Gastroesophageal sphincter (tissue), 3 donors: Measurements from ENCODE around the gene ZNF331.

Source experiments
- CTCF ChIP-seq, 4 experiments: fragments of 200-600 bp in 2 of 4; fragments of 450-650 bp in 2 of 4; sonication (generic) in 1 of 4; IDR thresholded peaks; one replicate each; pipeline ENCODE4 v1.5.1; 2017 to 2019; ENCODE audit warnings: antibody characterized with exemption in 4 of 4, mild to moderate bottlenecking in 2 of 4, moderate library complexity in 2 of 4
- POLR2A ChIP-seq, 2 donors: fragments of 450-650 bp; IDR thresholded peaks; one replicate each; pipeline ENCODE4 v1.6.1; 2017; ENCODE audit warnings: antibody characterized with exemption in 2 of 2, mild to moderate bottlenecking in 2 of 2, moderate library complexity in 1 of 2

GRCh38 chr19:53580871-53581835 lies 43.2 kb downstream of the ZNF331 start:
- TF ChIP-seq CTCF (IDR thresholded peaks at IDR 0.05) (no peak), POLR2A (IDR thresholded peaks at IDR 0.05) (no peak)
